HG02884 (cell line): Measurements from ENCODE around the gene RAB3C.
A peak's percentile ranks its signal among the peaks of the same experiment; 100 is the strongest.

Experiments
- ATAC-seq: cut with Tn5 transposase; IDR thresholded peaks from one replicate; pipeline ENCODE4 v1.9.1; 2021; ENCODE audit warnings: mild to moderate bottlenecking, moderate library complexity; ENCODE audit not compliant: unreplicated experiment

The RAB3C gene

GRCh38 chr5:58718269-58718978, 135.5 kb downstream of the RAB3C start:
- ATAC-seq: no peak

- ATAC-seq: no peak
Observed at GRCh38 chr5:58722160-58722559, 139.3 kb downstream of the RAB3C start.

- no peak for ATAC-seq
Observed at GRCh38 chr5:58724992-58725391, 142.1 kb downstream of the RAB3C start.

GRCh38 chr5:58731641-58732040, 148.8 kb downstream of the RAB3C start:
- ATAC-seq: no peak

- no peak for ATAC-seq
Observed at GRCh38 chr5:58735637-58736036, 152.8 kb downstream of the RAB3C start.

- no peak for ATAC-seq
Observed at GRCh38 chr5:58736214-58736613, 153.3 kb downstream of the RAB3C start.

- no peak for ATAC-seq
Observed at GRCh38 chr5:58737671-58738070, 154.8 kb downstream of the RAB3C start.

GRCh38 chr5:58738336-58738735, 155.5 kb downstream of the RAB3C start:
- ATAC-seq: no peak

- ATAC-seq: no peak
Observed at GRCh38 chr5:58739051-58739450, 156.2 kb downstream of the RAB3C start.

- ATAC-seq: no peak
Observed at GRCh38 chr5:58740956-58741355, 158.1 kb downstream of the RAB3C start.

GRCh38 chr5:58745350-58745749, 162.5 kb downstream of the RAB3C start:
- no peak for ATAC-seq

GRCh38 chr5:58746321-58746720, 163.4 kb downstream of the RAB3C start:
- no peak for ATAC-seq

- ATAC-seq: no peak
Observed at GRCh38 chr5:58750036-58750435, 167.2 kb downstream of the RAB3C start.

- no peak for ATAC-seq
Observed at GRCh38 chr5:58751222-58751837, 168.5 kb downstream of the RAB3C start.

- ATAC-seq: no peak
Observed at GRCh38 chr5:58752104-58752503, 169.2 kb downstream of the RAB3C start.

GRCh38 chr5:58753446-58753845, 170.6 kb downstream of the RAB3C start:
- ATAC-seq: no peak

GRCh38 chr5:58754250-58754649, 171.4 kb downstream of the RAB3C start:
- ATAC-seq: no peak

- ATAC-seq: no peak
Observed at GRCh38 chr5:58755397-58755796, 172.5 kb downstream of the RAB3C start.

- peak; percentile 92 for ATAC-seq
Observed at GRCh38 chr5:58759745-58760144, 176.9 kb downstream of the RAB3C start.

GRCh38 chr5:58760222-58760621, 177.3 kb downstream of the RAB3C start:
- no peak for ATAC-seq

- no peak for ATAC-seq
Observed at GRCh38 chr5:58761407-58761806, 178.5 kb downstream of the RAB3C start.

GRCh38 chr5:58763390-58763789, 180.5 kb downstream of the RAB3C start:
- no peak for ATAC-seq

GRCh38 chr5:58764199-58764598, 181.3 kb downstream of the RAB3C start:
- no peak for ATAC-seq
